Adrenal gland (tissue), 12 donors: Measurements from ENCODE around the gene C16orf87. TPM values are rescaled to one million over a fixed set of nuclear protein-coding genes. Genes with fewer than 3 reads are reported as not detected.

ENCODE experiments used
- DNase-seq, 7 donors: peaks; one replicate each; pipeline ENCODE4 v3.0.0-alpha.2; 2019 to 2020
- H3K27ac ChIP-seq, 5 donors: fragments of 200-600 bp; sonication (generic) in 4 of 5; 1 replicate in 3 of 5; 2 replicates in 2 of 5; pipeline versions ENCODE4 v1.5.1 to v1.8.0; 2016 to 2020; ENCODE audit warnings: mild to moderate bottlenecking in 1 of 5
- H3K27me3 ChIP-seq: fragments of 200-600 bp; 2 replicates; pipeline ENCODE4 v1.8.0; 2021
- H3K36me3 ChIP-seq, 2 donors: fragments of 200-600 bp; replicated peaks in 1 of 2; 1 replicate in 1 of 2; 2 replicates in 1 of 2; pipeline versions ENCODE4 v1.5.1 to v1.8.0; 2018 to 2022
- H3K4me1 ChIP-seq, 2 donors: fragments of 200-600 bp; replicated peaks in 1 of 2; 1 replicate in 1 of 2; 2 replicates in 1 of 2; pipeline versions ENCODE4 v1.5.1 to v1.8.0; 2018 to 2021
- H3K4me3 ChIP-seq, 4 donors: fragments of 200-600 bp; sonication (generic) in 3 of 4; one replicate each; pipeline ENCODE4 v1.5.1; 2016 to 2018
- H3K9me3 ChIP-seq, 3 donors: fragments of 200-600 bp; sonication (generic) in 1 of 3; replicated peaks in 1 of 3; 1 replicate in 2 of 3; 2 replicates in 1 of 3; pipeline versions ENCODE4 v1.5.1 to v1.8.0; 2016 to 2021
- CTCF ChIP-seq, 6 experiments: fragments of 450-650 bp in 4 of 6; fragments of 200-600 bp in 2 of 6; sonication (generic) in 1 of 6; IDR thresholded peaks; 1 replicate in 5 of 6; 2 replicates in 1 of 6; pipeline versions ENCODE4 v1.5.1 to v1.8.0; 2016 to 2021; ENCODE audit warnings: antibody characterized with exemption in 6 of 6, mild to moderate bottlenecking in 2 of 6, moderate library complexity in 1 of 6
- POLR2A ChIP-seq, 2 donors: fragments of 450-650 bp; IDR thresholded peaks; one replicate each; pipeline ENCODE4 v1.6.1; 2017; ENCODE audit warnings: antibody characterized with exemption in 2 of 2, mild to moderate bottlenecking in 2 of 2, moderate library complexity in 1 of 2
- WGBS, 4 donors: extraction: QIAGEN DNeasy Blood & Tissue Kit in 2 of 4; methylation state at CpG; one replicate each; pipeline versions ENCODE4 v1.1.5 to v1.1.7; 2013 to 2017; 5-methylcytosine and 5-hydroxymethylcytosine counted together
- intact Hi-C, 2 donors: fragments of 100-400 bp; cut with DNase I; formaldehyde crosslinking; loops; one replicate each; pipeline versions ENCODE4 v1.14.1 to v1.15.0; 2022 to 2023
- polyA plus RNA-seq, 3 donors: library from polyadenylated mRNA; stranded (reverse); fragments of 200-250 nt in 2 of 3; fragments of 350-450 nt in 1 of 3; fragmentation: Illumina TruSeq in 1 of 3; extraction: RNeasy Lipid Tissue Mini Kit (QIAGEN cat#74804) in 1 of 3; gene quantifications; one replicate each; pipeline ENCODE4 v1.2.3, GENCODE V29; 2013 to 2014
- total RNA-seq, 9 donors: library from RNA; depleted of rRNA in 4 of 9; stranded (reverse); fragments of >200 nt in 4 of 9; fragments of 120-200 nt in 1 of 9; fragmentation: NEBNext Ultra II Directional in 1 of 9; extraction: Animal tissue kit (Norgen Biotek cat#: 25700) in 1 of 9; gene quantifications; one replicate each; pipeline versions ENCODE4 v1.1.0 to v1.2.4, GENCODE V29; 2013 to 2023
- donor health status: healthy with polysubstance abuse.
- donor health status: Bipolar disorder and iron deficiency.
- donor health status: DM: yes; HTN: yes; CAD: no.
- donor health status: DM: no; HTN: no; CAD: no.
- donor health status: DM: no; HTN: no; CAD: no.
- donor health status: DM: yes; HTN: yes; CAD: no.

C16orf87 gene
- total and polyA plus RNA-seq, 12 donors, result 2.3 to 26.0 (median 7.8) TPM

- no peaks in the 10 kb centered on the region for H3K36me3 ChIP-seq
- 95 to 98% (median 97%) methylated on average over 11 to 18 of the region's 18 CpGs for WGBS, 4 donors
- no peaks in the 10 kb centered on the region for H3K27me3 ChIP-seq
- DNase-seq, result no peak
- intact Hi-C loops, result no loop called here
- no peak overlapping the region for H3K4me3 ChIP-seq
- no peak overlapping the region for H3K27ac ChIP-seq
- H3K9me3 ChIP-seq, result no peaks in the 10 kb centered on the region
- no peaks in the 10 kb centered on the region for H3K4me1 ChIP-seq
- TF ChIP-seq POLR2A (IDR thresholded peaks at IDR 0.05), result no peak
- no peak for TF ChIP-seq CTCF (IDR thresholded peaks at IDR 0.05)
These were observed 11.4 kb upstream of the C16orf87 start for GRCh38 chr16:46842192-46842895.

- Histone ChIP-seq H3K27ac (no peak overlapping the region), H3K27me3 (no peaks in the 10 kb centered on the region), H3K4me3 (no peak overlapping the region), H3K36me3 (no peaks in the 10 kb centered on the region), H3K9me3 (no peaks in the 10 kb centered on the region), H3K4me1 (no peaks in the 10 kb centered on the region)
- DNase-seq, result no peak
- WGBS, 4 donors, result 72 to 80% (median 76%) methylated on average over 11 of the region's 11 CpGs
- TF ChIP-seq POLR2A (IDR thresholded peaks at IDR 0.05) (no peak), CTCF (IDR thresholded peaks at IDR 0.05) (no peak)
- intact Hi-C loops, result no loop called here
These were observed 9.0 kb upstream of the C16orf87 start for GRCh38 chr16:46839986-46840443.

GRCh38 chr16:46836534-46837530 lies 5.9 kb upstream of the C16orf87 start:
- intact Hi-C loops, result no loop called here
- DNase-seq, result no peak
- no peak overlapping the region for H3K27ac ChIP-seq
- no peaks in the 10 kb centered on the region for H3K27me3 ChIP-seq
- 81 to 87% (median 84%) methylated on average over 6 of the region's 6 CpGs for WGBS, 4 donors
- no peaks in the 10 kb centered on the region for H3K9me3 ChIP-seq
- TF ChIP-seq CTCF (IDR thresholded peaks at IDR 0.05), result no peak
- TF ChIP-seq POLR2A (IDR thresholded peaks at IDR 0.05), result no peak
- no peak overlapping the region for H3K4me3 ChIP-seq
- H3K36me3 ChIP-seq, result no peaks in the 10 kb centered on the region
- H3K4me1 ChIP-seq, result peaks cover 4 to 8% of the 10 kb centered on the region in 2 donors

- WGBS, 4 donors, result 71 to 89% (median 81%) methylated on average over 2 of the region's 2 CpGs
- no peak for TF ChIP-seq POLR2A (IDR thresholded peaks at IDR 0.05)
- no peak for TF ChIP-seq CTCF (IDR thresholded peaks at IDR 0.05)
- intact Hi-C loops, result no loop called here
These were observed 2.5 kb upstream of the C16orf87 start for GRCh38 chr16:46833460-46833800.

More at GRCh38 chr16:46833460-46833800, 2.5 kb upstream of the C16orf87 start:
- Histone ChIP-seq H3K9me3 (no peaks in the 10 kb centered on the region), H3K4me3 (no peak overlapping the region), H3K36me3 (no peaks in the 10 kb centered on the region), H3K27me3 (no peaks in the 10 kb centered on the region), H3K27ac (no peak overlapping the region), H3K4me1 (peaks cover 4 to 25% of the 10 kb centered on the region in 2 donors)
- no peak for DNase-seq
